Bone marrow (tissue), 2 donors: ENCODE results near the gene GAGE12J.
"Not testable (repeated sequence)": the region's sequence is repeated elsewhere in the genome, so short reads cannot be mapped to it uniquely, and the experiment has no call there.

Experiments used
- DNase-seq, 2 donors: peaks; one replicate each; lab custom pipeline; 2025; lab: John Stamatoyannopoulos, UW

The GAGE12J gene, protein sequence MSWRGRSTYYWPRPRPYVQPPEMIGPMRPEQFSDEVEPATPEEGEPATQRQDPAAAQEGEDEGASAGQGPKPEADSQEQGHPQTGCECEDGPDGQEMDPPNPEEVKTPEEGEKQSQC

DNA sequence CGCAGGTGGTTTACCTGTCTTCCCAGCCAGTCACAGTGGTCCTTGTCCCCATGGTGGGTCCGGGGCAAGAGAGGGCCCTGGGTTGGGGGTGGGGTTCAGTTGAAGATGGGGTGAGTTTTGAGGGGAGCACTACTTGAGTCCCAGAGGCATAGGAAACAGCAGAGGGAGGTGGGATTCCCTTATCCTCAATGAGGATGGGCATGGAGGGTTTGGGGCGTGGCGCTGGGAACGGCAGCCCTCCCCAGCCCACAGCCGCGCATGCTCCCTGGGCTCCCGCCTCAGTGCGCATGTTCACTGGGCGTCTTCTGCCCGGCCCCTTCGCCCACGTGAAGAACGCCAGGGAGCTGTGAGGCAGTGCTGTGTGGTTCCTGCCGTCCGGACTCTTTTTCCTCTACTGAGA lies at the start of gene GAGE12J:
TSS of gene GAGE12J (plus strand) at position 301 of the 400 bp plus-strand sequence. CDS start 1,157 bp downstream, outside the sequence.
- DNase-seq: not testable (repeated sequence)

DNA sequence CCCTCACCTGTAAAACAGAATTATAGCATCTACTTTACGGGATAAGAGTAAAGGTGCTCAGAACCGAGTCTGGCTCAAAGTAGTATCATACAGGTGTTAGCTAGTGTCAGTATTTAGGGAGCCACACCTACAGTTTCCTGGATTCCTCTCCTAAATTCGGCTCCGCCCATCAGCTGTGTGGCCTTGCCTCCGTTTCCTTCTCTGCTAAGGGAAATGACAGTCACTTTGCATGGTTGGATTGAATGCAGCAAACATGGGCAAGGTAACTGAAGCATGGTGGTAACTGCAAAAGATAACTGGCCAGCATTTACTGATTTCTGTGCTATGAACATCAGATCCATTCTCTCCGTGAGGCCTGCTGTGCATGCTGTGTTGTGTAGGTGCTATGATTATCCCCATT lies 49.4 kb upstream of the GAGE12J start:
- no peak for DNase-seq

- no peak for DNase-seq
Measured at GRCh38 chrX:49273181-49273727, 48.6 kb upstream of the GAGE12J start.

GRCh38 chrX:49276207-49276606 lies 45.6 kb upstream of the GAGE12J start:
- DNase-seq: no peak

- DNase-seq: no peak
Measured at GRCh38 chrX:49276671-49277534, 44.9 kb upstream of the GAGE12J start.

- DNase-seq: no peak
Measured at GRCh38 chrX:49277535-49277830, 44.4 kb upstream of the GAGE12J start.

DNA sequence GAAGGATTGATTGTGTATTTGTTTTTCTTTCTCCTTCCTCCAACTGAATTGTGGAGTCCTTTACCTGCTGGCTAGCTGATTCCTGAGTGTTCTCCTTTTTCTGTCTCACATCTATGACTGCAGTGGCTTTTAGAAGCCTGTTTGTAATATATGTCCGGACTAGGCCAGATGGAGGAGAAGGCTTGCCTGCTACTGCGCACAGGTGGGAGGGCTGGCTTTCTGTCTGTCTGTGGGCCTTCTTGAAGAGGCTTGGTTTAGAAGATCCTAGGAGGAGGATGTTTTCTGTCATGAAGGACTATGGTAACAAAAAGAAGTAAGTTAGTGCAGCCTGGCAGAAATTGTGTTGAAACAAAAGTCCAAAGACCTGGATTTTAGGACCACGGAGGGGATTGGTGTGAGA lies 43.8 kb upstream of the GAGE12J start:
- DNase-seq: no peak

GRCh38 chrX:49282647-49283011 lies 39.2 kb upstream of the GAGE12J start:
- DNase-seq: no peak

GRCh38 chrX:49284212-49284611 lies 37.6 kb upstream of the GAGE12J start:
- DNase-seq: no peak

DNA sequence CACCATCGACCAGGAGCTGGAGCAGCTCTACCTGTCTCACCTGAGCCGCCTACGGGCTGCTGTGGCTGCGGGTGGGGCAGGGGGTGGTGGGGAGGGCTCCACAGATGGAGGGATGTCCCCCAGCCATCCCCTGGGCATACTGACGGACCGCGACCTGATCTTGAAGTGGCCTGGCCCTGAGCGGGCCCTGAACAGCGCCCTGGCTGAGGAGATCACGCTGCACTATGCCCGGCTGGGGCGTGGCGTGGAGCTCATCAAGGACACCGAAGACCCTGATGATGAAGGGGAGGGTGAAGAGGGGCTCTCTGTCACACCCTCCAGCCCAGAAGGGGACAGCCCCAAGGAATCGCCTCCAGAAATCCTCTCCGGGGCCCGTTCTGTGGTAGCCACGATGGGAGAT lies 35.7 kb upstream of the GAGE12J start:
- DNase-seq: no peak

- no peak for DNase-seq
Measured at GRCh38 chrX:49286581-49286980, 35.3 kb upstream of the GAGE12J start.

DNA sequence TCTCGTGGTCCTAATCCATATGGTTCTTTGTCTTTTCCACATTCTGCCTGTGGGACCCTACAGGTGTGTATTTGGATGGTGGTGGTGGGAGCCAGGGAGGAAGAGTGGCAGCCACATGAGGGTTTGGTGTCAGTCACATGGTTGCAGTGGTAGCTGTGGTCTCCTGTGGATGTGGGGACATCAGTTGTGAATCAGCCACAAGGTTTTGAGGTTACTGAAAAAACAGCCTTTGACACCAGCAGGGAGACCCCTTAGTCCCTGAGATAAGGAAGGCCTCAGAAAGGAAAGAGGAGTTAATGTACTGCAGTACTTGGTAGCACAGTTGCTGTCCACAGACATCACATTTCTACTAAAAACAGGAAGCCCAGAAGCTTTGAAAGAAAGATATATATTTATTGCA lies 34.2 kb upstream of the GAGE12J start:
- no peak for DNase-seq

- DNase-seq: no peak
Measured at GRCh38 chrX:49290215-49290614, 31.6 kb upstream of the GAGE12J start.

DNA sequence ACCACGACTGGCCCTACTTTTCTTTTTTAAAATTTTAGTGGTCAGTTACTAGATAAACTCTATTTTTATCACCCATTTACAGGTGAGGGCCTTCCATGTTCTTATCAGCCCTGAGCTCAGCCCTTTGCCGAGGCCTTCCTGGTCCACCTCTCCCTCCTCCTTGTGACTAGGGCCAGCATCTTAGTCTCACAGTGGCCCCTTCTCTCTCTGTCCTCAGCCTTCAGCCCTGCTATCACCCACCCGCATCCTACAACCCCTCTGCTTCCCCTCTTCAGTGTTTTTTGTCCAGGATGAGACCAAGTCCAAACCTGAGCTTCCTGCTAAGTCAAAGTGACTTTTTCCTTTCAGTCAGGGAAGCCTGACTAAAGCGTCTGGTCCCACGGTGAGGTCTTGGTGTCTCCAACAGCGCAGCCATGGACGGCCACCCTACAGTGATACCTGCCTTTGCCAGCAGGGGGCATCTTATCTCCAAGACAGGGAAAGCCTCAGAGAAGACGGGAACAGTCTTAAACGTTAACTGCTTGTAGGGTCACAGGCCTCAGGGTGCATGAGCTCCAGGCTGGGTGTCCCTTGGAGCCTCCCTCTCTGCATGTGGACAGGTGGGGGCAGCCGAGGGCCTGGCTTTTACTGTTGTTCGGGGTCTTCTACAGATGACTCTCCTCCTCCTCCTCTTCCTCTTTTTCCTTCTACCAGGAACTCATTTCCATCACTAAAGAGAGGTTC lies 30.1 kb upstream of the GAGE12J start:
- DNase-seq: peak; percentile 2 to 23

DNA sequence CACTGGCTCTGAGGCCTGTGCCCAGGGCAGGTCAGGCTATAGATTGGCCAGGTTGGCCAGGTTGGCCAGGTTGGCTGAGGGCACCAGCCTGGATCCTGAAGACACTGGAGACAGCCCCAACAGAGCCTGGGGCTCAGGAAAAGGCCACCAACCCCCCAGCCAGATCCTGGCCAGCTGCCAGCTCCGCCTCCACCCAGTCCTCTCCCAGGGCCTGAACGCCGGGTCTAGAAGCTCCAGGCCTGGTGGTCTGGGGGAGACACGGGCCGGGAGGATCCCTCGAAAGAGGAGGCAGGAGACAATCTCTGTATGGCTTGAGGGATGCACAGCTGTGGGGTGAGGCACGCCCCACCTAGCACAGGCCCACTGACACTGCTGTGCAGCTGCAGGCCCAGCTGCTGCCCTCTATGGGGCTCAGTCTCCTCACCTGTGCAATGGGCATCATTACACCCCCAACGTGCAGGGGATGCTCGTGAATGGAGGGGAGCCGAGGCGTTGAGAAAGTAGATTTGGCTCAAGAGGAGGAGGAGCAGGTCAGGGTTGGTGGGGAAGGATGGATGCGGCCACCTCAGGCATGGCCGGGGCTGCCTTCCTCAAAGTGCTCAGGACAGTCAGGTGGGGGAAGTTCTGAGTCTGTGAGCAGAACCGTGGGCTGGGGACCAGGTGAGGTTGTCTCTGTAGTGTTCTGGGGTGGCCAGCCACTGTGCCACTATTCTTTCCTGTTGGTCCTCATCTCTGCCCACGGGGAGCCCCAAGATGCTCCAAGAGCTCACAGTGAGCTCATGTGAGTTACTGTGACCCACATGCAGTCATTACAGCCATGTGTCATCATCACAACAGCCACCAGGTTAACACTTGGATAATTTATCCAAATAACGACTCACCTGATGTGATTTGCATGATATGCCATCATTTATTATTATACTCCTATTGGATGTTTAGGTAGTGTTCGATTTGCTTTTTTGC lies 29.2 kb upstream of the GAGE12J start:
- no peak for DNase-seq

- DNase-seq: not testable (repeated sequence)
Measured at GRCh38 chrX:49299293-49299692, 22.5 kb upstream of the GAGE12J start.

DNA sequence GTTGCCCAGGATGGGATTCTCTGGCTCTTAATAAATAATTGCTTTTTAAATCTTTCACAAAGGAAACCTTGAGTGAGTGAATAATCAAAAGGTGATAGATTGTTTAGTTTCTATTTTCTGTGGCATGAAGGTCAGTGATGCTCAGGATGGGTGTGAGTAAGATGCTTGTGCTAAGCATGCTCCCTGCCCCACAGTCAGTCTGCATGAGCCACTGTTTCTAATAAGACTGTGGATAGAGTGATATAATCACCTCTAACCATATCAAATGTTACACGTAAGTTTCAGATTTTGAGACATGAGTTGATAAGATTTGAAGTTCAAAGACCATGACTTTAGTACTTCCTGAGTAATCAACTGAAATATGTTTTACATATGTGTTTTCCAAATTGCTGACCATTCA lies 21.1 kb upstream of the GAGE12J start:
- DNase-seq: no peak

GRCh38 chrX:49303346-49303745 lies 18.5 kb upstream of the GAGE12J start, which contains the start of gene GAGE10:
Gene GAGE10 (plus strand): TSS chrX:49303646. CDS start chrX:49304860, 1,214 bp downstream.
- DNase-seq: no peak

DNA sequence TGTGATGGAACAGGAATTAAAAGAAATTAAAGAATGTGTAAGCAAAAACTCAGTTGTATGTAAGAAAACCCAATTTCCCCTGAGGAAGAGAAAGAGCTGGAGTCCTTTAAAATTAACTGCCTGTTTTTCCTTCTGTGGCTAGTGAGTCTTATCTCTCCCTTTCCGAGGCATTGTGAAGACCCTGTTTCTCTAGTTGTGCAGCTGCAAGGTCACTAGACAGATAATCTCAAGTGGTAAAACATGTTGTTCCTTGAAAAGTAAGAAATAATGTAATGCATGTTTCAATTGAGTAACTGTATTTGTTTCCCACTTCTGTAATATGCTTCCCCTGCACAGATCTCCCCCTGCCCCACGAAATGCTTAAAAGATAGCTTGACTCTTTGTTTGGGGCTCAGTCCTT lies 14.1 kb upstream of the GAGE12J start:
- not testable (repeated sequence) for DNase-seq

DNA sequence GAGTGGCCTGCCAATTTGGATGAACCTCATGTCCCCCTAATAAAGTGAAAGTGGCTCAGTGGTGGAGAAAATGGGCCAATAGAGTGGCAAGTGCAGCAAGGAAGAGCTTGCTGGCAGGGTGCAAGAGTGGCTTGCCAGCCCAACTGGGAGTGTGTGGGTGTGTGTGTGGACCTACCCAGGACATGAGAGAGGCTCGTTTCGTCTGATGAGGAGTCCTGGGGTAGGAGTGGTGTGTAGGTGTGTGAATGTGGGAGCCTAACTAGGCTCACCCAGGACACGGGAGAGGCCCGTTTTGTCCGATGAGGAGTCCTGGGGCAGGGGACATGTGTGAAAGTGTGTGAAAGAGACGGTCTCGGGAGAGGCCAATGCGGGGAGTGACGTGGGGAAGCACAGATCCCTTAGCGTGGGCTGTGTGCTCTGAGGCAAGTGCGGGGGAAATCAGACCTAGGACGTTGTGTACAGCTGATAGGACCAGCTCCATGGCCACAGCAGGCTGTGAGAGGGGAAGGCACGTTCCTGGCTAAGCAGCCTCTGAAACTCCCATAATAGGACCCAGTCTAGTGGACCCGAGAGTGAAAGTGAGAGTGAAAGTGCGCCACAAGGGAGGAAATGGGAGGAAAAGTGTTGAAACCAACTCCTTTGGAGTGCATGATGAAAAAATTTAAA lies 13.1 kb upstream of the GAGE12J start:
- peak in 1 of 2 donors; percentile 7 for DNase-seq

- peak in 1 of 2 donors; percentile 17 for DNase-seq
Measured at GRCh38 chrX:49309401-49309981, 12.3 kb upstream of the GAGE12J start.
